Measurements from ENCODE around the gene RPTOR.

GRCh38 chr17:80645706-80646325 lies 101.2 kb downstream of the RPTOR start:
- TF ChIP-seq POLR2A (IDR thresholded peaks at IDR 0.05; ENCODE audit: low read depth, low read length) = no peak
- TF ChIP-seq TAF1 (IDR thresholded peaks at IDR 0.05; ENCODE audit: low read depth, low read length) = no peak
- no peak for TF ChIP-seq POLR2AphosphoS5 (IDR thresholded peaks at IDR 0.05; ENCODE audit: low read depth, low read length)

Data from GM12891 (cell line).